Measurements from ENCODE around the gene AUNIP. TPM values are rescaled to one million over a fixed set of nuclear protein-coding genes. Genes with fewer than 3 reads are reported as not detected.

Gene AUNIP
- polyA plus RNA-seq, 1 experiment, result 1.4 TPM

- Histone ChIP-seq H3K27me3 (ENCODE audit: control insufficient read depth, insufficient read depth, low read length) (no peaks in the 10 kb centered on the region), H3K36me3 (ENCODE audit: control insufficient read depth, insufficient read depth, low read length) (no peaks in the 10 kb centered on the region; the same call in 1 of the 2 replicates), H3K4me3 (ENCODE audit: low read depth, low read length) (no peak overlapping the region)
- ChIA-PET POLR2A (no interaction called here), CTCF (interaction anchor here (0.6 to 1.4 kb wide), 2 partner anchors 12 to 13 kb away, joined by 3 read pairs; no protein-coding TSS in a partner anchor)
- no peak for TF ChIP-seq CTCF (IDR thresholded peaks at IDR 0.05; ENCODE audit: insufficient read depth, low read depth, low read length)
- no peak for DNase-seq (ENCODE audit: low read depth)
Observed at GRCh38 chr1:25878690-25879089, 19.4 kb upstream of the AUNIP start.

DNA sequence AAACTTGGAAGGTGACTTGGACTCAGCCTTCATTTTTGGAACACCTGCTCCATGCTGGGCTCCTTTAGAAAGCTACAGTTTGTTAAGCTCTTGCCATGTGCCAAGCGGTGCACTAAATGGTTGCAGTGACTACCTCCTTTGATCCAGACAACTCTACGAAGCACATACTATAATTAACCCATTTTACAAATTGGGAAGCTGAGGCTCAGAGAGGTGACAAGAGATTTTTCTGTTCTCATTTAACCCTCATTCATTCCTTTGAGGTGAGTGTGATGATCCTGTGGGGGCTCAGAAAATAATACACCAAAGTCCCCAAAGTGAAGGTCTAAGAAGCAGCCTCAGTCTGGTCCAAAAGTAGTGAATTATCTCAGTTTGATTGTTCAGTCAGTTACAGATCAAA is 17.9 kb upstream of the AUNIP start:
- no peaks in the 10 kb centered on the region for H3K27me3 ChIP-seq (ENCODE audit: control insufficient read depth, insufficient read depth, low read length)
- no peak overlapping the region for H3K4me3 ChIP-seq (ENCODE audit: low read depth, low read length)
- CTCF ChIA-PET, result no interaction called here
- POLR2A ChIA-PET, result no interaction called here
- H3K36me3 ChIP-seq (ENCODE audit: control insufficient read depth, insufficient read depth, low read length), result no peaks in the 10 kb centered on the region; the same call in 1 of the 2 replicates
- no peak for TF ChIP-seq CTCF (IDR thresholded peaks at IDR 0.05; ENCODE audit: insufficient read depth, low read depth, low read length)
- DNase-seq (ENCODE audit: low read depth), result no peak

GRCh38 chr1:25876693-25877077 is 17.4 kb upstream of the AUNIP start:
- ChIA-PET CTCF (interaction anchor here (1.2 to 2.6 kb wide), 2 partner anchors 13 to 118 kb away, joined by 3 to 12 read pairs; no protein-coding TSS in a partner anchor), POLR2A (no interaction called here)
- DNase-seq (ENCODE audit: low read depth), result no peak
- no peak for TF ChIP-seq CTCF (IDR thresholded peaks at IDR 0.05; ENCODE audit: insufficient read depth, low read depth, low read length)
- Histone ChIP-seq H3K36me3 (ENCODE audit: control insufficient read depth, insufficient read depth, low read length) (peaks cover 2% of the 10 kb centered on the region), H3K27me3 (ENCODE audit: control insufficient read depth, insufficient read depth, low read length) (no peaks in the 10 kb centered on the region), H3K4me3 (ENCODE audit: low read depth, low read length) (no peak overlapping the region)

DNA sequence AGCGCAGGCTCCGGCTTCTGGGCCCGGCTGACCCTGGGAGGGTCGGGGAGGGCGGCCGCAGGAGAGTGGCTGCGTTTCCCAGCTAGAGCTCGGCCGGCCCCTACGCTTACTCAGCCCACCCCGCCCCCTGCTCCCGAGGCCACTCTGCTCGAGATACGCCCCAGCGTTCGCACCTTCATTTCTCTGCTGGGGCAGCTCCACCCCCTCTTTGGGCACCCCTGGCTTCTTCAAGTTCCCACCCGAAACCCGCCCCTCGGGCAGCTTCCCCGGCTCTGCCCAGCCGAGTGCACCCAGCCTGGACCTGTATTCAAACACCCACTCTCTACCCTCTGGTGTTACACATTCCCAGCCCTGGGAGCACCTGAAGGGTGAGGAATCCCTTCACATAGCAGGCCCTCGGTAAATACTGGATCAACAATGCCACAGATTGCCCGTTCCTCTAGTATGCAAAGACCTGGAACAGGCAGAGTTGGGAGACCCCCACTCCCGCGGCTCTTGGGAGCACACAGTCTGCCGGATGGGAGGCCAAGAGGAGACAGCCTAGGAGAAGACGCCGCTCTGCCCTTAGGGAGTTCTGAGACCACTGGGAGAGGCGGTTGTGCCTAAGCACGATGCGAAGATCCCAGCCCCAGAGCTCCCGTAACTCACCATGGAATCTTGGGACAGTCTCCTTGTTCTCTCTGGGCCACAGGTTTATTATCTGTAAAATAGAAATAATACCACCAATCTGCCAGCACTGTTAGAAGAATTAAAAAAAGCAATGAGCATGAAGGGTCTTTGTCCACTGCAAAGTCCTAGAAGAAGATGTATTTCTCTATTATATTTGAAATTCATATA is 16.8 kb upstream of the AUNIP start:
- peak overlapping the region; percentile 70 for H3K4me3 ChIP-seq (ENCODE audit: low read depth, low read length)
- POLR2A ChIA-PET, result interaction anchor here (0.5 to 0.6 kb wide), 2 partner anchors 19 to 527 kb away, joined by 5 to 6 read pairs; no protein-coding TSS in a partner anchor
- no peak for TF ChIP-seq CTCF (IDR thresholded peaks at IDR 0.05; ENCODE audit: insufficient read depth, low read depth, low read length)
- CTCF ChIA-PET, result interaction anchor here (0.8 to 2.6 kb wide), 7 partner anchors 8 to 119 kb away, joined by 3 to 12 read pairs (median 3); no protein-coding TSS in a partner anchor
- H3K36me3 ChIP-seq (ENCODE audit: control insufficient read depth, insufficient read depth, low read length), result peaks cover 2% of the 10 kb centered on the region; the same call in 1 of the 2 replicates
- DNase-seq (ENCODE audit: low read depth), result no peak
- no peaks in the 10 kb centered on the region for H3K27me3 ChIP-seq (ENCODE audit: control insufficient read depth, insufficient read depth, low read length)

DNA sequence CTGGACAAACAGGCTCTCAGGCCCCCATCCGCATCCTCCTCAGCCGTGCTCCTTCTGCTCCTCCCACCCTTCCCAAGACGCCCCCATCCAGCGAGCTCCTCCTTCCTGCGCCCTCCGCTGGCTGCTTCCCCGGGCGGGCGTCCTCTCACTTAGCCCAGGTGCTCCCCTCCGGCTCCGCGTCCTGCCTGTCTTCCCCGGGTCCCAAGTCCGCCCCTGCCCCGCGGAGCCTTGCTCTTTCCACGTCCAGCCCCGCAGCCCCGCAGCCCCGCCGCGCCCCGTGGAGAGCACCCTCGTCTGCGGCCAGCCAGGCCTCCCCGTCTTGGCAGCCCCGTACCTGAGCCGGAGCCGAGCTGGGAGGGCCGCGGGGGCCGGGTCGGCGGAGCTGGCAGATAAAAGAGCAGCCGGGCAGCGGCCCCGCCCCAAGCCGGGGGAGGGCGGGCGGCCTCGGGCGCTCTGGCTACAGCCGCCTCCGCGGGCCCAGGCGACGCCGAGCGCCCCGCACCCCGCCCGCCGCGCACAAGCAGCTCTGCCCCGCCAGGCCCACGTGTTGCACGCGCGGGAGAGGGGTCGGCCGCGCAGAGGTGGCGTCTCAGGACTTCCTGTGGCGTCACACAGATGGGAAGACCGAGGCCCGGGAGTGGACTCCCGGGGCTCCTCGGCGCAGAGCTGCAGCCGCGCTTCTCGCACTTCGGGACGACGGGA is 16.0 kb upstream of the AUNIP start, which contains the start of gene PAQR7:
TSS of gene PAQR7 (minus strand) at position 555 of the 702 bp plus-strand sequence. CDS start 11,869 bp downstream, outside the sequence.
- Histone ChIP-seq H3K27me3 (ENCODE audit: control insufficient read depth, insufficient read depth, low read length) (no peaks in the 10 kb centered on the region), H3K36me3 (ENCODE audit: control insufficient read depth, insufficient read depth, low read length) (peaks cover 3% of the 10 kb centered on the region; the same call in 1 of the 2 replicates), H3K4me3 (ENCODE audit: low read depth, low read length) (peak within 1 kb of the TSS; percentile 70)
- POLR2A ChIA-PET, result interaction anchor here (0.5 kb wide), 1 partner anchor 526 kb away, joined by 5 read pairs; no protein-coding TSS in a partner anchor
- CTCF ChIA-PET, result interaction anchor here (0.8 to 2.6 kb wide), 9 partner anchors 9 to 124 kb away, joined by 3 to 12 read pairs (median 3); no protein-coding TSS in a partner anchor
- DNase-seq (ENCODE audit: low read depth), result no peak
- TF ChIP-seq CTCF (IDR thresholded peaks at IDR 0.05; ENCODE audit: insufficient read depth, low read depth, low read length), result no peak

All from BJ (cell line).